ENCODE results near the gene PTPN3.
"Not testable (repeated sequence)": the region's sequence is repeated elsewhere in the genome, so short reads cannot be mapped to it uniquely, and the experiment has no call there.

PTPN3 gene

DNA sequence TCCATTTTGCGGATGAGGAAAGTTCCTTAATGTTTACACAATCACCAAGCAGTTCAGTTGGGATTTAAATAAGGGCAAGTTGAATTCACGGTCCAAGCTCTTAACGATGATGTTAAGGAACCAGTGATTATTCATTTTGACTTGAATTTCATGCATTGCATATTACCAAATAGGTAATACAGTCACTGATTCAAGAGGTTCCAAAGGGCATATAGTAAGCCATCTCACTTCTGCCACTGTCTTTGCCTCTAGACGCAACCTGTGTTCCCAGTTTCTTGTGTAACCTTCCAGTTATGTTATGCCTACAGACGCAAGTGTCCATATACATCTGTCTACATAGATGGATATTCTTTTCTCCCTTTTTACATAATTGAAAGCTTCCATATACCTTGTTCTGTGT, 137.3 kb downstream of the PTPN3 start:
- H3K9ac ChIP-seq (ENCODE audit: insufficient read length): no peak overlapping the region
- TF ChIP-seq FOXP2 (optimal IDR thresholded peaks at IDR 0.05; ENCODE audit: control extremely low read depth, extremely low read length, insufficient read depth): no peak
- TF ChIP-seq EZH2 (IDR thresholded peaks at IDR 0.05): no peak
- TF ChIP-seq POLR2AphosphoS5 (IDR thresholded peaks at IDR 0.05; ENCODE audit: borderline replicate concordance, low read depth, low read length): no peak
- DNase-seq (ENCODE audit: low read depth, low spot score): no peak
- H3K9me3 ChIP-seq (ENCODE audit: low read depth, low read length): no peaks in the 10 kb centered on the region
- H3K27ac ChIP-seq: no peak overlapping the region
- H3K4me3 ChIP-seq: no peak overlapping the region
- no peaks in the 10 kb centered on the region for H3K36me3 ChIP-seq (ENCODE audit: insufficient read depth, low read length)

DNA sequence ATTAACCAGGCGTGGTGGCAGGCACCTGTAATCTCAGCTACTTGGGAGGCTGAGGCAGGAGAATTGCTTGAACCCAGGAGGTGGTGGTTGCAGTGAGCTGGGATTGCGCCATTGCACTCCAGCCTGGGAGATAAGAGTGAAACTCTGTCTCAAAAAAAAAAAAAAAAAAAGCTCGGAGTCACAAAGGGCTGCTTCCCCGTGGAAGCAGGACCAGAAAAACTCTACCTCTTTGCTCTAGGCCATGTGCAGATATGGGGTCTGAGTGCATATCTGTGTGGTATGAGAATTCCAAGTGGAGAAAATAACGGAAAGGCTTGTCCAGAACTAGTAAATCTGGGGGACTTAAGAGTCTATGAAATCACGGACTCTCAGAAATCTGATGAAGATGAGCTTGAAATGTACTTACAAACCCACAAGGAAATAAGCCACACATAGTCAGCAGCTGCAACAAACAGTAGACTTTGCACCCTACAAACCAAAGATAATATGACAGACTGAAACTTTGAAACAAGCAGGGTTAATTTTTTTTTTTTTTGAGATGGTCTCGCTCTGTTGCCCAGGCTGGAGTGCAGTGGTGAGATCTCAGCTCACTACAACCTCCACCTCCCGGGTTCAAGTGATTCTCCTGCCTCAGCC, 139.0 kb downstream of the PTPN3 start:
- not testable (repeated sequence) for H3K9ac ChIP-seq (ENCODE audit: insufficient read length); H3K27ac ChIP-seq; H3K9me3 ChIP-seq (ENCODE audit: low read depth, low read length); DNase-seq (ENCODE audit: low read depth, low spot score); H3K36me3 ChIP-seq (ENCODE audit: insufficient read depth, low read length); H3K4me3 ChIP-seq

DNA sequence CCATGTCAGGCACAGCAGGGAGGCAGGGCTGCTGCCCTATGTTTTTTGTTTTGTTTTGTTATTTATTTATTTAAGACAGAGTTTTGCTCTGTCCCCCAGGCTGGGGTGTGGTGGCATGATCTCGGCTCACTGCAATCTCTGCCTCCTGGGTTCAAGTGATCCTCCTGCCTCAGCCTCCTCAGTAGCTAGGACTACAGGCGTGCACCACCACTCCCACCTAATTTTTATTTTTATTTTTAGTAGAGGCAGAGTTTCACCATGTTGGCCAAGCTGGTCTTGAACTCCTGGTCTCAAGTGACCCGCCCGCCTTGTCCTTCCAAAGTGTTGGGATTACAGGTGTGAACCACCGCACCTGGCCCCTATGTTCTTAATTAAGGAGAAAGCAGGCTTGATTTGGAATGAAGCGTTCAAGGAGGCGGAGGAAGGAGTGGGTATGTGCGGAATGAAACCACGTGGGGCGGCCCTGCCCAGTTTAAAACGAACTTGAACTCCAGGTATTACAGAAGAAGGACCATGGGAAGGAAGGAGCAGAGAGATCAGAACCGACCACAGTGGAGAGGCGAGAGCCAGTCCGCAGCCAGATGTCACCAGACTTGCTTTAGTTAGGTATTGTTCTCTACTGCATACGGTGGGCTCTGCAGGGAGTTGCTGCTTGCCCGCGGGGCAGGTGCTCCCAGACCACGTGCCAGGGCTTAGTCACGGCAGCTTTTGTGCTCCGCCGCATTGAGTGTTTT, 142.4 kb downstream of the PTPN3 start:
- DNase-seq (ENCODE audit: low read depth, low spot score): no peak
- Histone ChIP-seq H3K4me3 (no peak overlapping the region), H3K27ac (no peak overlapping the region), H3K9me3 (ENCODE audit: low read depth, low read length) (no peaks in the 10 kb centered on the region), H3K36me3 (ENCODE audit: insufficient read depth, low read length) (no peaks in the 10 kb centered on the region), H3K9ac (ENCODE audit: insufficient read length) (no peak overlapping the region)
- TF ChIP-seq EZH2 (IDR thresholded peaks at IDR 0.05) (no peak), FOXP2 (optimal IDR thresholded peaks at IDR 0.05; ENCODE audit: control extremely low read depth, extremely low read length, insufficient read depth) (no peak), POLR2AphosphoS5 (IDR thresholded peaks at IDR 0.05; ENCODE audit: borderline replicate concordance, low read depth, low read length) (no peak)

DNA sequence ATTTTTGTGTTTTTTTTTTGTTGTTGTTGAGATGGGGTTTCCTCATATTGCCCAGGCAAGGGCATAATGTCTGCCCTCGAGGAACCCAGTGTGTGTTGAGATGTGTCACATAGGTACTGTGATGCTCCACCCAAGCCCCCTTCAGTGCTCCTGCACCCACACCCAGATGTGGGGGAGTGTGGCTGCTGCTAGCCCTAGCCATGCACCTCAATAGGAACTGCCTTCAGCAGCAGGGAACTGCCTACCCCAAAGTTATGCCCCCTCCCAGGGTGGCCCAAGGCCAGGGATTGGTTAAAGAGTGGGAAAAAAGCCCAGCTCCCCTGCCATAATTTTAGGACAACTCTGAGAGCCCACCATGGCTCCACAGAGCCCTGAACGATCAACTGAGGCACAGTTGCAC, 143.9 kb downstream of the PTPN3 start:
- no peak overlapping the region for H3K4me3 ChIP-seq
- H3K9me3 ChIP-seq (ENCODE audit: low read depth, low read length): no peaks in the 10 kb centered on the region
- no peak overlapping the region for H3K27ac ChIP-seq
- H3K36me3 ChIP-seq (ENCODE audit: insufficient read depth, low read length): no peaks in the 10 kb centered on the region
- no peak for TF ChIP-seq POLR2AphosphoS5 (IDR thresholded peaks at IDR 0.05; ENCODE audit: borderline replicate concordance, low read depth, low read length)
- TF ChIP-seq EZH2 (IDR thresholded peaks at IDR 0.05): no peak
- no peak for TF ChIP-seq FOXP2 (optimal IDR thresholded peaks at IDR 0.05; ENCODE audit: control extremely low read depth, extremely low read length, insufficient read depth)
- no peak for DNase-seq (ENCODE audit: low read depth, low spot score)
- no peak overlapping the region for H3K9ac ChIP-seq (ENCODE audit: insufficient read length)

GRCh38 chr9:109351032-109351431, 147.1 kb downstream of the PTPN3 start:
- Histone ChIP-seq H3K9me3 (ENCODE audit: low read depth, low read length) (no peaks in the 10 kb centered on the region), H3K36me3 (ENCODE audit: insufficient read depth, low read length) (no peaks in the 10 kb centered on the region), H3K4me3 (no peak overlapping the region), H3K27ac (no peak overlapping the region), H3K9ac (ENCODE audit: insufficient read length) (no peak overlapping the region)
- TF ChIP-seq FOXP2 (optimal IDR thresholded peaks at IDR 0.05; ENCODE audit: control extremely low read depth, extremely low read length, insufficient read depth): no peak
- DNase-seq (ENCODE audit: low read depth, low spot score): no peak

DNA sequence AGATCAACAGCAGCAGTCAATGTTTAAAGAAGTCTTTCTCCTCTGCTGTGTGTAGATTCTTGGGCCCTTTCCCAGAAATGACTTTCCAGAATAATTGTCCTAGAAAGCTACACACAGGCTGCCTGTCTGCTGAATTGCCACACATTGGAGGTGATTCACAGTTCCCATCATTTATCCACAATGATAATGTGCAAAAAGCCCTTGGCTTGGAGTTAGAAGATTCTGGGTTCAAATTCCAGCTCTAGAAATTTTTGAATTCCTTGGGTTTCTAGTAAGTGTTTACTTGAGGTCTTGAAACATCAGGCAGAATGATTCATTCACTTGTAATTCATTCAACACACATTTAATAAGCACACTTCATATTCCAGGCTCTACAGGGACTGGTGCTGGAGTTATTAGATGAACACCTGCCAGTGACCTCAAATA, 148.7 kb downstream of the PTPN3 start:
- no peak overlapping the region for H3K27ac ChIP-seq
- no peak for DNase-seq (ENCODE audit: low read depth, low spot score)

GRCh38 chr9:109346904-109347303, 151.2 kb downstream of the PTPN3 start:
- TF ChIP-seq FOXP2 (optimal IDR thresholded peaks at IDR 0.05; ENCODE audit: control extremely low read depth, extremely low read length, insufficient read depth) (no peak), POLR2AphosphoS5 (IDR thresholded peaks at IDR 0.05; ENCODE audit: borderline replicate concordance, low read depth, low read length) (no peak), EZH2 (IDR thresholded peaks at IDR 0.05) (no peak)
- no peaks in the 10 kb centered on the region for H3K9me3 ChIP-seq (ENCODE audit: low read depth, low read length)
- no peaks in the 10 kb centered on the region for H3K36me3 ChIP-seq (ENCODE audit: insufficient read depth, low read length)
- no peak overlapping the region for H3K27ac ChIP-seq
- H3K4me3 ChIP-seq: no peak overlapping the region
- DNase-seq (ENCODE audit: low read depth, low spot score): no peak
- H3K9ac ChIP-seq (ENCODE audit: insufficient read length): no peak overlapping the region

More for the DNA sequence above, 148.7 kb downstream of the PTPN3 start:
- no peaks in the 10 kb centered on the region for H3K36me3 ChIP-seq (ENCODE audit: insufficient read depth, low read length)
- H3K9ac ChIP-seq (ENCODE audit: insufficient read length): no peak overlapping the region
- no peak for TF ChIP-seq FOXP2 (optimal IDR thresholded peaks at IDR 0.05; ENCODE audit: control extremely low read depth, extremely low read length, insufficient read depth)
- no peaks in the 10 kb centered on the region for H3K9me3 ChIP-seq (ENCODE audit: low read depth, low read length)
- no peak overlapping the region for H3K4me3 ChIP-seq

GRCh38 chr9:109344866-109345265, 153.2 kb downstream of the PTPN3 start:
- H3K4me3 ChIP-seq: no peak overlapping the region
- H3K36me3 ChIP-seq (ENCODE audit: insufficient read depth, low read length): no peaks in the 10 kb centered on the region
- no peak for TF ChIP-seq EZH2 (IDR thresholded peaks at IDR 0.05)
- DNase-seq (ENCODE audit: low read depth, low spot score): no peak
- H3K9ac ChIP-seq (ENCODE audit: insufficient read length): no peak overlapping the region
- no peak overlapping the region for H3K27ac ChIP-seq
- no peaks in the 10 kb centered on the region for H3K9me3 ChIP-seq (ENCODE audit: low read depth, low read length)

DNA sequence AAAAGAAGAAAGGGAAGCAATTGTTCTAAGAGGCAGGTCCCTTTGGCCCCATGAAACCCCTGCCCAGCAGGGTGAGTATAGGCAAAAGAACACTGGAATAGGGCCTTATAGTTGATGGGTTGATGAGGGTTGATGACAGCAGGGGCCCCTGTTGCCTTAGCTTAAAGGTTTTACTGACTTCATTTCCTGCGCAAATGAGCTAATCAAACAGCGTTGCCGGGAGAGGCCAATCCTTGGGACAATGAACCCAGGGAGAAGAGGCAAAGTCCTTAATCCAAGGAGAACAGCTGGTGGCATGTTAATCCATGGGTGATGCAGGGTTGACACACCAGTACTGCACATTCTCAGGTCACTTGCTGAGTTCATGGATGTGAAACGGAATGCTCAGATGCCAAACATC, 155.2 kb downstream of the PTPN3 start:
- Histone ChIP-seq H3K9me3 (ENCODE audit: low read depth, low read length) (no peaks in the 10 kb centered on the region), H3K9ac (ENCODE audit: insufficient read length) (no peak overlapping the region), H3K4me3 (no peak overlapping the region), H3K27ac (no peak overlapping the region), H3K36me3 (ENCODE audit: insufficient read depth, low read length) (no peaks in the 10 kb centered on the region)
- no peak for DNase-seq (ENCODE audit: low read depth, low spot score)
- TF ChIP-seq FOXP2 (optimal IDR thresholded peaks at IDR 0.05; ENCODE audit: control extremely low read depth, extremely low read length, insufficient read depth) (no peak), POLR2AphosphoS5 (IDR thresholded peaks at IDR 0.05; ENCODE audit: borderline replicate concordance, low read depth, low read length) (no peak), EZH2 (IDR thresholded peaks at IDR 0.05) (no peak)

Data from SK-N-MC (cell line).